WTC11 (cell line): ENCODE data around the gene LRRC28.

Source experiments
- ATF6 ChIP-seq: sonication (generic); formaldehyde crosslinking; IDR thresholded peaks from 2 replicates; pipeline ENCODE4 v1.8.1; 2023; ENCODE audit warnings: mild to moderate bottlenecking, missing genetic modification reagents
- CBFB ChIP-seq: sonication (generic); formaldehyde crosslinking; IDR thresholded peaks from 2 replicates; pipeline ENCODE4 v1.8.1; 2022; ENCODE audit warnings: mild to moderate bottlenecking, low read depth, missing genetic modification reagents
- CTCF ChIP-seq: fragments of 200-600 bp; IDR thresholded peaks from 2 replicates; pipeline ENCODE4 v1.8.0; 2022; ENCODE audit warnings: antibody characterized with exemption
- ESRRA ChIP-seq: sonication (generic); formaldehyde crosslinking; IDR thresholded peaks from 2 replicates; pipeline ENCODE4 v1.8.1; 2022; ENCODE audit warnings: mild to moderate bottlenecking, missing genetic modification reagents, borderline replicate concordance
- SMAD4 ChIP-seq: sonication (generic); formaldehyde crosslinking; IDR thresholded peaks from 2 replicates; pipeline ENCODE4 v1.8.0; 2022; ENCODE audit warnings: mild to moderate bottlenecking, missing genetic modification reagents
- TCF7 ChIP-seq: sonication (generic); formaldehyde crosslinking; IDR thresholded peaks from 2 replicates; pipeline ENCODE4 v1.8.0; 2022; ENCODE audit warnings: mild to moderate bottlenecking, low read depth, missing genetic modification reagents, moderate library complexity
- USF1 ChIP-seq: sonication (generic); formaldehyde crosslinking; IDR thresholded peaks from 2 replicates; pipeline ENCODE4 v1.8.0; 2022; ENCODE audit warnings: mild to moderate bottlenecking, missing genetic modification reagents
- USF2 ChIP-seq: sonication (generic); formaldehyde crosslinking; IDR thresholded peaks from 2 replicates; pipeline ENCODE4 v1.8.1; 2023; ENCODE audit warnings: mild to moderate bottlenecking, missing genetic modification reagents, moderate library complexity
- ZBTB43 ChIP-seq: sonication (generic); formaldehyde crosslinking; IDR thresholded peaks from 2 replicates; pipeline ENCODE4 v1.8.1; 2023; ENCODE audit warnings: mild to moderate bottlenecking, missing genetic modification reagents
- ZNF281 ChIP-seq: sonication (generic); formaldehyde crosslinking; IDR thresholded peaks from 2 replicates; pipeline ENCODE4 v1.8.0; 2023; ENCODE audit warnings: mild to moderate bottlenecking, missing genetic modification reagents
- ZNF512 ChIP-seq: sonication (generic); formaldehyde crosslinking; IDR thresholded peaks from 2 replicates; pipeline ENCODE4 v1.8.1; 2022; ENCODE audit warnings: missing genetic modification reagents, borderline replicate concordance

- TF ChIP-seq CTCF (no peak), USF1 (CRISPR knock-in tag) (no peak), ZNF512 (CRISPR knock-in tag) (no peak), ZNF281 (CRISPR knock-in tag) (no peak), ATF6 (no peak), USF2 (CRISPR knock-in tag) (no peak), TCF7 (CRISPR knock-in tag) (no peak), SMAD4 (CRISPR knock-in tag) (no peak), ESRRA (CRISPR knock-in tag) (no peak), CBFB (no peak), ZBTB43 (CRISPR knock-in tag) (no peak)
These were observed 114.0 kb downstream of the LRRC28 start for GRCh38 chr15:99365242-99365641.
